ENCODE data around the gene NEUROD2. TPM values are rescaled to one million over a fixed set of nuclear protein-coding genes. Genes with fewer than 3 reads are reported as not detected.

NEUROD2 gene
- total RNA-seq, 8 experiments from 2014 or later = 0.05 to 1.00 (median 0.13) TPM

GRCh38 chr17:39603304-39604016 is 4.3 kb downstream of the NEUROD2 start:
- Histone ChIP-seq H3K4me1 (replicated peaks in 1 of 2) (peaks cover 5 to 18% of the 10 kb centered on the region in 2 donors), H3K4me3 (no peak overlapping the region), H3K27ac (no peak overlapping the region)
- in situ Hi-C loops (cut with MboI; ENCODE audit: low pct_unique_long_range_greater_than_20kb in 2 of 9, low sequenced_read_pairs in 9 of 9, unreplicated experiment in 9 of 9) = loop anchor here in 1 of 9 experiments (25.0 kb wide), 1 partner anchor 134 kb away; the partner anchor contains the start of genes GRB7 and MIEN1
- WGBS, 10 experiments = 1 to 40% (median 5%) methylated on average over 1 to 12 of the region's 14 CpGs; no CpG with 5 or more reads in 3 of the 10 experiments
- ATAC-seq (replicated peaks in 6 of 8) = no peak

GRCh38 chr17:39602533-39603303 is 5.0 kb downstream of the NEUROD2 start:
- Histone ChIP-seq H3K4me3 (no peak overlapping the region), H3K4me1 (replicated peaks in 1 of 2) (peaks cover 5 to 18% of the 10 kb centered on the region in 2 donors), H3K27ac (no peak overlapping the region)
- in situ Hi-C loops (cut with MboI; ENCODE audit: low pct_unique_long_range_greater_than_20kb in 2 of 9, low sequenced_read_pairs in 9 of 9, unreplicated experiment in 9 of 9) = loop anchor here in 1 of 9 experiments (25.0 kb wide), 1 partner anchor 135 kb away; the partner anchor contains the start of genes GRB7 and MIEN1
- WGBS, 10 experiments = 0 to 60% (median 18%) methylated on average over 1 to 3 of the region's 4 CpGs; no CpG with 5 or more reads in 2 of the 10 experiments
- ATAC-seq (replicated peaks in 6 of 8) = no peak

GRCh38 chr17:39601758-39602532 is 5.8 kb downstream of the NEUROD2 start:
- ATAC-seq (replicated peaks in 6 of 8) = no peak
- Histone ChIP-seq H3K27ac (no peak overlapping the region), H3K4me3 (no peak overlapping the region), H3K4me1 (replicated peaks in 1 of 2) (peaks cover 3 to 15% of the 10 kb centered on the region in 2 donors)
- in situ Hi-C loops (cut with MboI; ENCODE audit: low pct_unique_long_range_greater_than_20kb in 2 of 9, low sequenced_read_pairs in 9 of 9, unreplicated experiment in 9 of 9) = loop anchor here in 1 of 9 experiments (25.0 kb wide), 1 partner anchor 135 kb away; the partner anchor contains the start of genes GRB7 and MIEN1
- 10 to 80% (median 22%) methylated on average over 1 to 10 of the region's 12 CpGs; no CpG with 5 or more reads in 2 of the 10 experiments for whole genome bisulfite sequencing, 10 experiments

GRCh38 chr17:39600997-39601597 is 6.6 kb downstream of the NEUROD2 start:
- H3K4me1 ChIP-seq (replicated peaks in 1 of 2) = peaks cover 4 to 16% of the 10 kb centered on the region in 2 donors
- WGBS, 10 experiments = 0 to 20% (median 5%) methylated on average over 1 to 9 of the region's 21 CpGs; no CpG with 5 or more reads in 4 of the 10 experiments
- H3K4me3 ChIP-seq = no peak overlapping the region
- in situ Hi-C loops (cut with MboI; ENCODE audit: low pct_unique_long_range_greater_than_20kb in 2 of 9, low sequenced_read_pairs in 9 of 9, unreplicated experiment in 9 of 9) = loop anchor here in 1 of 9 experiments (25.0 kb wide), 1 partner anchor 136 kb away; the partner anchor contains the start of genes GRB7 and MIEN1
- ATAC-seq (replicated peaks in 6 of 8) = no peak
- no peak overlapping the region for H3K27ac ChIP-seq

GRCh38 chr17:39600288-39600996 is 7.3 kb downstream of the NEUROD2 start:
- no peak for ATAC-seq (replicated peaks in 6 of 8)
- Histone ChIP-seq H3K4me3 (no peak overlapping the region), H3K27ac (no peak overlapping the region), H3K4me1 (replicated peaks in 1 of 2) (peaks cover 4 to 14% of the 10 kb centered on the region in 2 donors)
- in situ Hi-C loops (cut with MboI; ENCODE audit: low pct_unique_long_range_greater_than_20kb in 2 of 9, low sequenced_read_pairs in 9 of 9, unreplicated experiment in 9 of 9) = loop anchor here in 1 of 9 experiments (25.0 kb wide), 1 partner anchor 137 kb away; the partner anchor contains the start of genes GRB7 and MIEN1
- 0 to 13% (median 5%) methylated on average over 2 to 11 of the region's 13 CpGs; no CpG with 5 or more reads in 3 of the 10 experiments for WGBS, 10 experiments

- 0 to 20% (median 10%) methylated on average over 1 to 22 of the region's 28 CpGs; no CpG with 5 or more reads in 5 of the 10 experiments for WGBS, 10 experiments
- no peak overlapping the region for H3K4me3 ChIP-seq
- H3K4me1 ChIP-seq (replicated peaks in 1 of 2) = peaks cover 4 to 10% of the 10 kb centered on the region in 2 donors
- in situ Hi-C loops (cut with MboI; ENCODE audit: low pct_unique_long_range_greater_than_20kb in 2 of 9, low sequenced_read_pairs in 9 of 9, unreplicated experiment in 9 of 9) = loop anchor here in 1 of 9 experiments (25.0 kb wide), 1 partner anchor 138 kb away; the partner anchor contains the start of genes GRB7 and MIEN1
- H3K27ac ChIP-seq = no peak overlapping the region
- ATAC-seq (replicated peaks in 6 of 8) = peak in 2 of 8 experiments; percentile 16
Observed at GRCh38 chr17:39599665-39600231, 8.0 kb downstream of the NEUROD2 start.

- ATAC-seq (replicated peaks in 6 of 8) = peak in 3 of 8 experiments; percentile 23 to 54 (median 33)
- H3K4me1 ChIP-seq (replicated peaks in 1 of 2) = peaks cover 4 to 10% of the 10 kb centered on the region in 2 donors
Observed at GRCh38 chr17:39599004-39599664, 8.6 kb downstream of the NEUROD2 start.

GRCh38 chr17:39598630-39599003 is 9.1 kb downstream of the NEUROD2 start:
- WGBS, 10 experiments = 0 to 6% (median 0%) methylated on average over 4 to 10 of the region's 17 CpGs; no CpG with 5 or more reads in 7 of the 10 experiments
- no peak overlapping the region for H3K27ac ChIP-seq
- H3K4me1 ChIP-seq (replicated peaks in 1 of 2) = peaks cover 4 to 10% of the 10 kb centered on the region in 2 donors
- in situ Hi-C loops (cut with MboI; ENCODE audit: low pct_unique_long_range_greater_than_20kb in 2 of 9, low sequenced_read_pairs in 9 of 9, unreplicated experiment in 9 of 9) = no loop called here
- H3K4me3 ChIP-seq = no peak overlapping the region
- no peak for ATAC-seq (replicated peaks in 6 of 8)

More at GRCh38 chr17:39599004-39599664, 8.6 kb downstream of the NEUROD2 start:
- WGBS, 10 experiments = 0 to 10% (median 2%) methylated on average over 1 to 22 of the region's 36 CpGs; no CpG with 5 or more reads in 5 of the 10 experiments
- in situ Hi-C loops (cut with MboI; ENCODE audit: low pct_unique_long_range_greater_than_20kb in 2 of 9, low sequenced_read_pairs in 9 of 9, unreplicated experiment in 9 of 9) = no loop called here
- Histone ChIP-seq H3K4me3 (no peak overlapping the region), H3K27ac (no peak overlapping the region)

GRCh38 chr17:39598047-39598481 is 9.7 kb downstream of the NEUROD2 start:
- H3K4me3 ChIP-seq = no peak overlapping the region
- in situ Hi-C loops (cut with MboI; ENCODE audit: low pct_unique_long_range_greater_than_20kb in 2 of 9, low sequenced_read_pairs in 9 of 9, unreplicated experiment in 9 of 9) = no loop called here
- 0 to 27% (median 16%) methylated on average over 1 to 8 of the region's 13 CpGs; no CpG with 5 or more reads in 4 of the 10 experiments for WGBS, 10 experiments
- peaks cover 4 to 10% of the 10 kb centered on the region in 2 donors for H3K4me1 ChIP-seq (replicated peaks in 1 of 2)
- no peak overlapping the region for H3K27ac ChIP-seq
- no peak for ATAC-seq (replicated peaks in 6 of 8)

- H3K27ac ChIP-seq = no peak overlapping the region
- peaks cover 4 to 10% of the 10 kb centered on the region in 2 donors for H3K4me1 ChIP-seq (replicated peaks in 1 of 2)
- 0 to 40% (median 8%) methylated on average over 1 to 5 of the region's 22 CpGs; no CpG with 5 or more reads in 2 of the 10 experiments for WGBS, 10 experiments
- in situ Hi-C loops (cut with MboI; ENCODE audit: low pct_unique_long_range_greater_than_20kb in 2 of 9, low sequenced_read_pairs in 9 of 9, unreplicated experiment in 9 of 9) = no loop called here
- ATAC-seq (replicated peaks in 6 of 8) = no peak
- no peak overlapping the region for H3K4me3 ChIP-seq
Observed at GRCh38 chr17:39597372-39598046, 10.2 kb downstream of the NEUROD2 start.

Data from motor neuron (in vitro differentiated cells).